BJ (cell line): ENCODE data around the gene SNX27. TPM values are rescaled to one million over a fixed set of nuclear protein-coding genes. Genes with fewer than 3 reads are reported as not detected.

Experiments used
- CTCF ChIA-PET: fragments of 350-600 bp; formaldehyde crosslinking; extraction: SDS; loops from one replicate; lab custom pipeline; 2021; ENCODE audit warnings: antibody characterized with exemption, inconsistent platforms; lab: Yijun Ruan, JAX
- POLR2A ChIA-PET: fragments of 300-600 bp; sonication (Branson Sonifier 250); formaldehyde crosslinking; extraction: SDS; loops from one replicate; lab custom pipeline; 2021; ENCODE audit warnings: antibody characterized with exemption; lab: Charles Lee
- DNase-seq: peaks from one replicate; pipeline ENCODE4 v3.0.0-alpha.2; 2011; ENCODE audit warnings: low read depth
- H3K27me3 ChIP-seq: 2 replicates; pipeline ENCODE4 v1.6.0; 2011; ENCODE audit warnings: low read length; ENCODE audit not compliant: control insufficient read depth, insufficient read depth
- H3K36me3 ChIP-seq: 2 replicates; pipeline ENCODE4 v1.5.1; 2011; ENCODE audit warnings: low read length; ENCODE audit not compliant: control insufficient read depth, insufficient read depth
- H3K4me3 ChIP-seq: 2 replicates; pipeline ENCODE4 v1.5.1; 2011; ENCODE audit warnings: low read depth, mild to moderate bottlenecking, control low read depth, low read length
- CTCF ChIP-seq: IDR thresholded peaks from 2 replicates; pipeline ENCODE4 v1.5.1; 2011; ENCODE audit warnings: low read depth, mild to moderate bottlenecking, control low read depth, inconsistent platforms, low read length, moderate library complexity; ENCODE audit not compliant: insufficient read depth
- polyA plus RNA-seq: library from polyadenylated mRNA; depleted of rRNA; stranded (reverse); fragments of >200 nt; gene quantifications from 2 replicates; pipeline ENCODE4 v1.2.3, GENCODE V29; 2011

SNX27 gene
- polyA plus RNA-seq, 1 experiment, result 7.0 TPM

DNA sequence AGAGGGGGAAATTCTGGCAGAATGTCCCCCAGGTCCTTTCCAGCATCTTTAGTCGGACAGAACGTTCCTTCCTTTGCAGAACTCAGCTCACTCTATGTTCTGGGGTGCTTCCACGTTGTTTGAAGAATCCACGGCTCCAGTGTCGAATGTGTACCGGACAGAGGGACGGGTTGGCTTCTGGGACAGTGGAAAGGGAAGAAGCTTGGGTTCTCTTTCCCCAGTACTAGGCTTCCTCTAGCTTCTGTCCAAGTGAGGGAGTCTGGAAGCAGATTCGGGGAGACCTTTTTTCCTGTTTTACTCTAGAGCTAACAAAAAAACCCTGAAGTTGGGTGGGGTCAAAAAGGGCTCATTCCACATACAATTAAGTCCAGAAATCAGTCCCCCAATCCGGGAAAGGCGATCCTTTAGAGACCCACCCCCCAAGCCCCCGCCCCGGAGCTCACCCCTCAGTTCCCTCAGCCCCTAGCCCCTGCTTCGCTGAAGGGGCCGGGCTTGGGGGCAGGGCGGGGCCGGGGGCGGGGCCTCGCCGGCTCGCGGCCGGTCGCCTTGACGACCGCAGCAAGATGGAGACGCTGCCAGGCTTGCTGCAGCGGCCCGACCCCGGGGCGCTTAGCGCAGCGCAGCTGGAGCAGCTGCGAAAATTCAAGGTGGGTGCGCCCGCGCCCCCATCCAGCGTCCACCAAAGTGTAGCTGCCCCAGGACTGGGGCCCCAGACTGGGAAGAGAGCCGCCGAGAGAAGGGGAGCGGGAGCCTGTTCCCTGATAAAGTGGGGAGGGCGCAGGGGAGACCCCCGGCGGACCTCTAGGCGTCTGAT is 109.3 kb downstream of the SNX27 start, which contains the start of gene RIIAD1:
Gene RIIAD1, plus strand, starts transcription at position 549 of the 814 bp plus-strand sequence. Its CDS starts 15 bp downstream, at position 564.
- H3K36me3 ChIP-seq, result no peaks in the 10 kb centered on the region
- ChIA-PET CTCF (interaction anchor here (0.5 to 1.4 kb wide), 5 partner anchors 10 to 127 kb away, joined by 3 to 7 read pairs (median 3); no protein-coding TSS in a partner anchor), POLR2A (interaction anchor here (0.5 kb wide), 1 partner anchor 276 kb away, joined by 8 read pairs; no protein-coding TSS in a partner anchor)
- TF ChIP-seq CTCF, result no peak
- H3K27me3 ChIP-seq, result peaks cover 39% of the 10 kb centered on the region
- DNase-seq, result no peak
- peak within 1 kb of the TSS; percentile 33 for H3K4me3 ChIP-seq

DNA sequence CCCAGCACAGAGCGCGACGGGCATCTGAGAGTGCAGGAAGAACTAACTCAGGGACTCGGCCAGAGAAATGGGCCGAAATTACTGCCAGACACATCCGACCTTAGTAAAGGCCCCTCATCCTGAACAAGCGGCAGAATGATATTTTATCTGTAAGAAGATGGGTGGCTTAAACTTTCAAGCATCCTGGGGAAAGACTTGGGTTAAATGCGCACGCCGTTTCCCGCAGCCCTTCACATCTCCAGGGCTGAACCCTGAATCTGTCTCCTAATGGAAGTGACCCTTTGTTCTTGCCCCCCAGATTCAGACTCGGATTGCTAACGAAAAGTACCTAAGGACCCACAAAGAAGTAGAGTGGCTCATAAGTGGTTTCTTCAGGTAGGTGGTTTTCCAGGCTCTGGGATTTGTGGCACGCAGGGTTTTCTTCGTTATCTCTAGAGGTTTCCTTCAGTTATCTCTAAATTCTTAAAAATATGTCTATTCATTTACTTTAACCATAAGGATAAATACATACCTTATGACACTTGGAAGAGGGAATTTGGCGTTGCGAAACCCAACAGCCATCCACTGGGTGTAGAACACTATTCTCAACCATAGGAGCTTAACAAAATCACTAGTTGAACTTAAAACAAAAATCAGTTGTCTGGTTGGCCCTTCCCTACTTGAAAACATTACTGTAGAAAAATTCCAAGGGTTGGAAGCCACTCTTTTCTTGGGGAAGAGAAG is 110.1 kb downstream of the SNX27 start:
- ChIA-PET POLR2A (interaction anchor here (0.8 kb wide), 1 partner anchor 9 kb away, joined by 5 read pairs; no protein-coding TSS in a partner anchor), CTCF (interaction anchor here (0.8 to 1.6 kb wide), 4 partner anchors 13 to 381 kb away, joined by 3 to 7 read pairs (median 5); no protein-coding TSS in a partner anchor)

GRCh38 chr1:151723726-151724370 is 112.0 kb downstream of the SNX27 start:
- Histone ChIP-seq H3K4me3 (no peak overlapping the region), H3K27me3 (peaks cover 25% of the 10 kb centered on the region), H3K36me3 (no peaks in the 10 kb centered on the region)
- no peak for TF ChIP-seq CTCF
- no peak for DNase-seq
- POLR2A ChIA-PET, result no interaction called here
- CTCF ChIA-PET, result interaction anchor here (0.7 to 1.6 kb wide), 3 partner anchors 11 to 383 kb away, joined by 3 to 6 read pairs (median 3); no protein-coding TSS in a partner anchor

More for the DNA sequence above, 110.1 kb downstream of the SNX27 start:
- H3K4me3 ChIP-seq, result peak overlapping the region; percentile 33
- H3K27me3 ChIP-seq, result peaks cover 33% of the 10 kb centered on the region
- no peak for TF ChIP-seq CTCF
- no peaks in the 10 kb centered on the region for H3K36me3 ChIP-seq
- no peak for DNase-seq

DNA sequence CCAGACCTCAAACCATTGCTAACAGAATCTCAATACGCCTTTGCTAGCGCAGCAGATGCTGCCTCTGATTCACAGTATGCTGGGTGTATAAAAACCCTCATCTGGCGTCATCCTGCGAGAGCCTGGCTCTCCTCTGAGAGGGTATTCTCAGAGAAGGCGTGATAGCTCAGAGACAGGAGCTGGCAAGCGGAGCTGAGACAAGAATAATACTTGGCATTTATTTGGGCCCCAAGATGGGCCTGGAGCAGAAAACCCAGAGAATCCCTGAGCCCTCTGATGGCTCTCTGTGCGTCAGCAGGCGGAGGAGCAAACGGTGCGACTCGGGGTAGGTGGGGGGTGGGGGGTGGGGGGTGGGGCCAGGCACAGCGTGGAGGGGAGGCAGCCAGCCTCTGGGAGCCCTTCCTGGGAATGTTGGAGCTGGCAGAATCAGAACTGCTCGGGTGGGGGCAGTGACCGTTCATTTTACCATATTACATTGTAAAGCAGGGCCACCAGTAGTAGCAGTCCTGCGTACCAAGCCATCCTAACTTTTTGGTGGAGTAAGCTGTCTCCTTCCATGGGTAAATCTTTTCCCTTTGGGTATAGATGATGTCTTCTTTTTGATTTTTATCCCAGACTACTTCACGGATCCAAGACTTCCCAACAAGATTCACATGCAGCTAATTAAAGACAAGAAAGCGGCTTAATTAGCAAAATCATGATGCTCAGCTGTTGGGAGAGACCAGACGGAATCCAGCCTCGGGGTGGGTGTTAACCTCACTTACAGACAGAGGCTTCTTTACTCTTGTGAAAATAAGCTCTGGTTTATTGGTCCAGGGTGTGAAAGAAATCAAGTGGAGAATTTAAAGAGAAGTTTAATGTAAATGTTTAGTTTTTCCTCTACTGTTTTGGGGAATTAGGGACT is 116.6 kb downstream of the SNX27 start:
- ChIA-PET CTCF (interaction anchor here (0.6 to 1.7 kb wide), 6 partner anchors 10 to 284 kb away, joined by 3 to 7 read pairs (median 6); no protein-coding TSS in a partner anchor), POLR2A (no interaction called here)
- no peak overlapping the region for H3K4me3 ChIP-seq
- TF ChIP-seq CTCF, result no peak
- no peaks in the 10 kb centered on the region for H3K36me3 ChIP-seq
- H3K27me3 ChIP-seq, result peaks cover 19% of the 10 kb centered on the region
- DNase-seq, result no peak
